Stimulated activated CD4-positive, alpha-beta T cell treated with anti-CD3 and anti-CD28 coated beads, Interleukin-1b, Interleukin-23, amount 100 ng/mL, for 1 hour (primary cell): ENCODE data around the gene NFATC3.
A peak's percentile ranks its signal among the peaks of the same experiment; 100 is the strongest.

Source experiments
- DNase-seq, 2 donors: peaks; one replicate each; pipeline ENCODE4 v3.0.0-alpha.2; 2020; ENCODE audit warnings: low read depth in 2 of 2

Gene NFATC3

DNA sequence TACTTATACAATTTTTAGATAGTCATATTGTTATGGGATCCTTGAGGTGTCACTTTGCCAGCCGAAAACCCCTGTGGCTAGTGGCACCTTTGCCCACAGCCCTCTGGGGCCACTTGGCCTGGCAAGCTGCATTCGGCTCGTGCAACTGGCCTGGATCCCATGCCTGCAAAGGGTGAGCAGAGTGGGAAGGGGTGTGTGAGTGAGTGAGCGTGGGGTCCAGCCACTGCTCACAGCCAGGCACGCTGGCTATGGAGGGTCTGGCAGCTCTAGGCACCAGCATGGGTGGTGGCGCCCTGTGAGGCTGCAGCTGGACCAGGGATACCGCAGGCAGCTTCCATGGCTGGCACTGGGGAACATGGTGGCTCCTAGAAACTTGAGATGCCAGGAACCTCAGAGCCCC lies 101.7 kb downstream of the NFATC3 start:
- DNase-seq: no peak

DNA sequence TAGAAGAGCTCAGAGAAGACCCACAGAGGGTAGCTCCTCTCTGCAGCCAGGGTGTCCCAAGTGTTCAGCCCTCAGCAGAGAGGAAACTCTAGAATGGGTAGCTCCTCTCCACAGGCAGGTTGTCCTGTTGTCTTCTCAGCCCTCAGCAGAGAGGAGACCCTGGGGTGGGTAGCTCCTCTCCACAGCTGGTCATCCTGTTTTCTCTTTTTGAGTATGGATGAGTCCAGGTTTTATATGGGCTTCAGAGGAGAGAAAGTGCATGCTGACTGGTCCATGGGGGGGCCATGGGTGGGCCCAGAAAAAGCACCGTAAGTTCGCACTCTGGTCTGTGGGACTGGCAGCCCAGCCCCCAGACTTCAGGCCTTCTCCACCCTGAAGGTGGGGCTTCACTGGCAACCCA lies 102.3 kb downstream of the NFATC3 start:
- no peak for DNase-seq

DNA sequence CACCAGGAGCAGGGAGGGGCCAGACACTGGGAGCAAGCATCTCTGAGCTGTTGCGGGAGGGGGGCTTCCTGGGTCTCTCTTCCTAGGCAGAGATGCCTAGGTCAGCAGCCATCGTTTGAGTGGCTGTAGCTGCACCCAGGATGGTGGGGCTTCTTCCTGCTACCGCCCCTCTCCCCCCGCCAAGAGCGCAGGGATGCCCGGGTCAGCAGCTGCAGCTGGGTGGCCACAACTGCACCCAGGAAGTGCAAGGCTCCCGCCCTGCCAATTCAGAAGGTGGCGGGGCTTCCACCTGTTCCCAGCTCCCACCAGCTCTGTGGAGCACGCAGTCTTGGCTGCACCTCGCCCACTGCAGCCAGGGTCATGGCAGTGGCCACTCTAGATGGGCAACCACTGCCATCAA lies 103.0 kb downstream of the NFATC3 start:
- DNase-seq: no peak

DNA sequence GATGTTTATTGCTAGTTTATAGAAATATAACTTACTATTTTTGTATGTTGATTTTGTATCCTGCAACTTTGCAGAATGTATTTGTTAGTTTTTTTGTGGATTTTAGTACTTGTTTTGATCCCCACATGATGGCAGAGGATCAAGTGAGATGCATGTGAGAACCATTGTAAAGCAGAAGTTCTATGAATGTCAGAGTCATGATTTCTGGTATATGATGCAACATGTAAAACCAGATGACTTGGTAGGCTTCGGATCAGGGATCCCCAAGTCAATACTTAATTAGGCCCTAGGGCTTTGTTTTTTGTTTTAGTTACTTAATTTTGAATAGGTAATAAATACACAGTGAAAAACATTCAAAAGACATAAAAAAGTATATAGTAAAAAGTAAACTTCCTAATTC lies 104.9 kb downstream of the NFATC3 start:
- no peak for DNase-seq

DNA sequence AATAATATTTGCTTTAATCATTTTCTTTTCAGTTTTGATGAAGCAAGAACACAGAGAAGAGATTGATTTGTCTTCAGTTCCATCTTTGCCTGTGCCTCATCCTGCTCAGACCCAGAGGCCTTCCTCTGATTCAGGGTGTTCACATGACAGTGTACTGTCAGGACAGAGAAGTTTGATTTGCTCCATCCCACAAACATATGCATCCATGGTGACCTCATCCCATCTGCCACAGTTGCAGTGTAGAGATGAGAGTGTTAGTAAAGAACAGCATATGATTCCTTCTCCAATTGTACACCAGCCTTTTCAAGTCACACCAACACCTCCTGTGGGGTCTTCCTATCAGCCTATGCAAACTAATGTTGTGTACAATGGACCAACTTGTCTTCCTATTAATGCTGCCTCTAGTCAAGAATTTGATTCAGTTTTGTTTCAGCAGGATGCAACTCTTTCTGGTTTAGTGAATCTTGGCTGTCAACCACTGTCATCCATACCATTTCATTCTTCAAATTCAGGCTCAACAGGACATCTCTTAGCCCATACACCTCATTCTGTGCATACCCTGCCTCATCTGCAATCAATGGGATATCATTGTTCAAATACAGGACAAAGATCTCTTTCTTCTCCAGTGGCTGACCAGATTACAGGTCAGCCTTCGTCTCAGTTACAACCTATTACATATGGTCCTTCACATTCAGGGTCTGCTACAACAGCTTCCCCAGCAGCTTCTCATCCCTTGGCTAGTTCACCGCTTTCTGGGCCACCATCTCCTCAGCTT lies 105.8 kb downstream of the NFATC3 start:
- no peak for DNase-seq

DNA sequence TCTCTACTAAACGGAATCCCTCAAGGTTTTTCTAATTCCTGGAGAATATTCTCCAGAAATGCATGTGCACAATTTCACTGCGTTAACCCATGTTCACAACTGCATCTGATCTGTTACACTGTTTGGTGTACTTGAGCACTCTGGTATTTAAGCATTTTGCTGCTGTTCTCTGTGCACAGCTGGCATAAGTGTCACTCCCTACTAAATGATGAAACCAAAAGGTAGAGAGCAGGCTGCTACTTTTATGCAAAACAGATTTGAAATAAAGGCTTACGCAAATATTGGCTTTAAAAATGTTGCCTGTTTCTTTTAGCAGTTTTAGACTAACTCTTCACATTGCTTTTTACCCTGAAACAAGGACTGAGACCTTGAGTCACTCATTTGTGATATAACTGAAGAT lies 109.1 kb downstream of the NFATC3 start:
- DNase-seq: no peak

DNA sequence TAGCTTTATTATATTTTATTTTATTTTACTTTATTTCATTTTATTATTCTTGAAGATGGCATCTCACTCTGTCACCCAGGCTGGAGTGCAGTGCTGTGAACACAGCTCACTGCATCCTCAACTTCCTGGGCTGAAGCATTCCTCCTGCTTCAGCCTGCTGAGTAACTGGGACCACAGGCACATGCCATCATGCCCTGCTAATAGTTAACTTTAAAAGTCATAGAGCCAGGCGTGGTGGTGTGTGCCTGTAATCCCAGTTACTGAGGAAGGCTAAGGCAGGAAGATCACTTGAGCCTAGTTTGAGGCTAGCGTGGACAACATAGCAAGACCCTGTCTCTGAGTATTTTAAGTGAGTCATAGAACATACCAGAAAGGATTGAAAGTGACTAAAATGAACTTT lies 112.1 kb downstream of the NFATC3 start:
- DNase-seq: no peak

DNA sequence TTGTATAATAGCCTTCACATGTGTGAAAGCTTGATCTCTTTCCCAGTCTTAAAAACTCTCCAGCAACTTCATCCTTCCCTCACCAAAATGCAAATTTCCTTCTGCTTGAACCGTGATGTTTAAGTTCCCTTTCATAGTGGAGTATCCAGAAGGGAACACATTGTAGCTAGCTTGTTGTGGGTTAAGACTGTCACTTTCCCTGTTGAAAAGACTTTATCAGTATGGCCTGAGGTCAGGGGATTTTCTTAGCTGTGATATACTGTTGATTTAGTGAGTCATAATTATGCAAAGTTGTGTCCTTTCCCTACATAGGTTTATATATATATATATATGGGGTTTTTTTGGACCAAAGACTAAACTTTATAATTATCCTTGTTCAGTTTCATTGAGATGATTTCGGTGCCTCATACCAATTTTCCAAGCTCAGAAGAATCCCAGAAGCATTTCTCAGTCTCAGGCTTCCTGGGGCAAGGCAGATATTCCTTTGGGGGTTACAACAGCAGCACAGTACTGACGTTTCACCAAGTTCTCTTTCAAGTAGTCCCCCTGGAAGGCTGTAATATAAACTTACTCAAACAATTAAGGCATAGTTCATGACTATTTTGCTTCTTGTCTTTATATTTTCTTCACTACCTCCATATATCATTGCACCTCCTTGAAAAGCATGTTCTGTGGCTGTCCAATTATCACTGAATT lies 115.1 kb downstream of the NFATC3 start:
- DNase-seq: no peak

DNA sequence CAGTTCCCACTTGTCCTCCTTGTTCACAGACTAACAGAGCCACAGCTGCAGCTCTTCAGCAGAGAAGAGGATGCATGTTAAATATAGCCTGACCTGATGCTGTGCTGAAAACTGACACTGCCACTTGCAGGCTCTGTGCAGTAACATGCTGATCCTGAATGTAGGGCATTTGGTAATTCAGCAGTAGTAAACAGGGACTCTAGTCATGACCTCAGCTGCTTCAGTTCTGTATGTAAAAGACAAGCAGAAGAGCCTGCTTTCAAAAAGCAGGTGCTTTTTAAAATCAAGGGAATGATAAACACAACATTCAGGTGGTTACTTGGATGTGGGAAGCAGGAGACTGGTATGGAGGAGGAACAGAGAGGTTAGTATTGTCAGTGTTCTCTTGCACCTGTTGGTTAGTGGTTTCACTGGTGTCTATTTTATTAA lies 116.9 kb downstream of the NFATC3 start:
- DNase-seq: no peak

DNA sequence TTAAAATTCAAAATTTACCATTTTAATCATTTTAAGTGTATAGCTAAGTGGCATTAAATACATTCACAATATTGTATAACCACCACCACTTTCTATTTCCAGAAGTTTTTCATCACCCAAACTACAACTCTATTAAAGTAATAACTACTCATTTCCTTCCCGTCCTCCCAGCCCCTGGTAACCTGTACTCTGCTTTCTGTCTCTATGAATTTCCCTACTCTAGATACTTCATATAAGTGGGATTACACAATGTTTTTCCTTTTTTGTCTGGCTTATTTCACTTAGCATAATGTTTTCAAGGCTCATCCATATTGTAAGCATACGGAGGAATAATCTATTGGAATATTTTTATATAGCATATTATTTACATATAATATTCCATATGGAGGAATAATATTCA lies 121.1 kb downstream of the NFATC3 start:
- no peak for DNase-seq

DNA sequence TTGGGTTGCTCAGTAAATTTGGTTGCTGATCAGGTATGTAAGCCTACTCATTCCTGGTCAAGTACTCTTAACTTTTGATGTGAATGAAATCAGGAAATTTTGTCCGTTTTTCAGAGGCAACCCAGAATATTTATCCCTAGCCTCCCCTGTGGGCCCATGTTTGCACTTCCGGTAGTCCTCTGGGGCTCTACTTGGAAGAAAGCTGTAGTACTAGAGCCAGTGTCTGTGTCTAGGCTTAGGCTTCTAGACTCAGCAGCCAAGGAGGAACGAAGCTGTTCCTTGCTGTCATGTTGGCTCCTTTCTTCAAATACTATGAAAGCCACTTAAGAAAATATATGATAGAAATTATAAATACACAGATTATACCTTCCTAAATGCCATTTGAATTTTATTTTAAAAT lies 129.6 kb downstream of the NFATC3 start:
- DNase-seq: no peak

DNA sequence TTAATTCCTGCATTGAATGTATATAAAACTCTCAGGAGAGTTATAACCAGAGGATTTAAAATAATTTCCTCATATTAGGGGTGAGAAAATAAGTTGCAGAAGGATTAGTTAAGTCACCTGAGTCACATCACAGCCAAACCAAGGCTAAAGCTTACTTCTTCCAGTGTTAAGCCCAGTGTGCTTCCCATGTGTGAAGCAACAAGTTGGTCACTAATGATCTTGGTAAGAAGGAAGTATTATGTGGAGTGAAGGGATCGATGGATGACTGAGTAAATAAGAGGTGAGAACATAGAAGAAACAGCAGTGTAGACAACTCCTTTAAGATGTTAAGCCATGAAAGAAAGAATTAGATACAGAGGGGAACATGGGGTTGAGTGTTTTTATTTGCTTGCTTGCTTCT lies 130.1 kb downstream of the NFATC3 start:
- DNase-seq: no peak

DNA sequence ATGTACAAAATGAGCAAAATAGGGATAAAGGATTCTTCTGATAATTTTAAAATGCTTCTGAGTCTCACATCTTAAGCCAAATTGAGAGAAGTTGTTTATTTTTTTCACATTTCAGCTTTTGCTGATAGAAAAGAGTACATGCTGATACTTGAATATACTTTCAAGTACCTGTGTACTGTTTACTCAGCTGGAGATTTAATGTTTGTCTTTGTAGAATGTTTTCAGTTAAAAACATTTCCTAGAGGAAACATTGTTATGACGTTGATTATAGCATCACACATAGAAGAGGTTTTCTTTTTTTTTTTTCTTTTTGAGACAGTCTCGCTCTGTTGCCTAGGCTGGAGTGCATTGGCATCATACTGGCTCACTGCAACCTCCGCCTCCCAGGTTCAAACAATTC lies 131.1 kb downstream of the NFATC3 start:
- no peak for DNase-seq

DNA sequence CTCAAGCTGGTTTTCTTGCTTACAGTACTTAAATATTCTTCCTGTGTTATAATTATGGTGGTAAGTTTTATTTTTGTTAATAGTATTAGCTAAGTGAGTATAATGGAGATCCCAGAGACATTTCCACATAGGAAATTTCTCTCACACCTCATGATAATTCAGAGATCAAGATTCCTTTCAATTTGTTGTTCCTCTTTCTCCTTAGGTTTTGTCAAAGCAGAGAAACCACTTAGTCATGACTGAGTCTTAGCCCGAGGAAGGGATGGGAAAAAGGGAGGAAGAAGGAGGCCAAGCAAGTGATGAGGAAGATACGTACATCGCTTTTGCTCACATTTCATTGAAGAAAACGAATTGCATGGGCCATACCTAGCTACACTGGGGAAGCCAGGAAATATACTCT lies 132.3 kb downstream of the NFATC3 start:
- DNase-seq: no peak

DNA sequence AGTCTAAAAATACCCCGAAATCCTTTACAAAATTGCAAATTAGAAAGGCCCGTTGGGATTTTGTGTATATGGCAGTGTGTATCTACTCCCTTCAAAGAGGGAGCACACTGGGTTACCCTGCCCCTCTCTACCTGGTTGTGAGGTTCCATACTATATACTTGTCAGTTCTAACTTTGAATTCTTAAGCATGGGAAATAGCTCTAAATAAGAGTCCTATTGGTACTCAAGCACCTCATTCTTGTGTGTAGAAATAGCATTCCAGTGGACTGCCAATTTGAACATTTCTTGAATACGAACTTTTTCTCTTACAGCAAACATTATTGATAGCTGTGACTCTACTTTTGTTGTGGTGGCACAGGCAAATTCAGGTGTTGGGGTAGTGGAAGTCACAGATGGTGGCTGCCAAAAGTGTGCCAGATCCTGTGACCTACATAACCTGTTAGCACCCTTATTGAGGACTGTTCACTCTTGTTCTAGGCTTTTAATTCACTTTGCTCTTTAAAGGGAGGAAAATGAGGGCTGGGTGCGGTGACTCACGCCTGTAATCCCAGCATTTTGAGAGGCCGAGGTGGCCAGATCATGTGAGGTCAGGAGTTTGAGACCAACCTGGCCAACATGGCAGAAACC lies 134.7 kb downstream of the NFATC3 start:
- DNase-seq: no peak

DNA sequence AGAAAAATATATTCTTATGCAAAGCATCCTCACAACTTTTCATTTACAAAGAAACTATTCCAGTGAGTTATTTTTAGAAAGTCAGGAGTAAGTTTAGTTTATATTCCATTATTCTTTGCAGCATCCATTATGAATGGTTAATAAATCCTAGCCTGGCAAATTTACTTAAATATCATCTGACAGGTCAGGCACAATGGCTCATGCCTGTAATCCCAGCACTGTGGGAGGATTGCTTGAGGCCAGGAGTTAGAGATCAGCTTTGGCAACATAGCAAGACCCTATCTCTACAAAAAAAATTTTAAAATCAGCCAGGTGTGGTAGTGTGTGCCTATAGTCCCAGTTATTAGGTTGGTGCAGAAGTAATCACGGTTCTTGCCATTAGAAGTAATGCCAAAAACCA lies 137.9 kb downstream of the NFATC3 start:
- DNase-seq: no peak

DNA sequence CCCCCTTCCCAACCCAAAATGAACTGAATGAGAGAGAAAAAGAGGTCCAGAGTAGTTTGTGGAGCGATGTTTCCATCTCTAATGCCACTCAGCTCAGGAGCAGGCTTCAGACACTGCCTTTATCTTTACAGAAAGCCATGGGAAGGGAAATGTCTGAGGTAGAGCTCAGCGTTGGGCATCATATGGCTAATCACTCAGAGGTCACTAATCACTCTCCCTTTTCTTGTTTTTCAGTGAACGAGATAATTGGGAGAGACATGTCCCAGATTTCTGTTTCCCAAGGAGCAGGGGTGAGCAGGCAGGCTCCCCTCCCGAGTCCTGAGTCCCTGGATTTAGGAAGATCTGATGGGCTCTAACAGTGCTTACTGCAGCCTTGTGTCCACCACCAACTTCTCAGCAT lies 140.9 kb downstream of the NFATC3 start:
- DNase-seq: no peak

DNA sequence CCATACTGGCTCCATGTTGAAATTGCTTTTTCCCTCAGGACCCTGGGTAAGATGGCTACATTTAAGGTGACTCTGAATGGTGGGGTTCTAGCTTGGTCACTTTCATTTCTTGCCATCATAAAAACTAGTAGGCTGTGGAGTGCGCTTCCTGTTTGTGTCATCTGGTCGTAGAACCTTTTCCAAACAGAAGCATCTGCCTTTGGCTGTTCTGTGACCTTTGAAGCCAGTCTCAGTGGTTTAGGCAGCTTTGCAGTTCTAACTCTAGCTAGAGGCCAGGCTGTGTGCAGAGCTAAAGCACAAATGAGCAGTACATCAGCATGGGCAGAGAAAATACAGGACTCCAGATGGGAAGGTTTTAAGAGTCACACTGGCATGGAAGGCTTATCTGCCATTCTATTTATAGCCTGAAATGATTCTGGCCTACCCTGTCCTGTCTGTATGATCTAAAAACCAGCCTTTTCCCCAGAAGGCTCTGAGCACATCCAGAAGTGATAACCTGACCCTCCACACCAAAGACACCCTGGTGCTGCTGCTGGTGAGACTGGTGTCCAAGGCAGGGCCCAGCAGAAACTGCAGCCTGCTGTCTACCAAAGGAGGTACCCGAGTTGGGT lies 142.1 kb downstream of the NFATC3 start:
- no peak for DNase-seq

DNA sequence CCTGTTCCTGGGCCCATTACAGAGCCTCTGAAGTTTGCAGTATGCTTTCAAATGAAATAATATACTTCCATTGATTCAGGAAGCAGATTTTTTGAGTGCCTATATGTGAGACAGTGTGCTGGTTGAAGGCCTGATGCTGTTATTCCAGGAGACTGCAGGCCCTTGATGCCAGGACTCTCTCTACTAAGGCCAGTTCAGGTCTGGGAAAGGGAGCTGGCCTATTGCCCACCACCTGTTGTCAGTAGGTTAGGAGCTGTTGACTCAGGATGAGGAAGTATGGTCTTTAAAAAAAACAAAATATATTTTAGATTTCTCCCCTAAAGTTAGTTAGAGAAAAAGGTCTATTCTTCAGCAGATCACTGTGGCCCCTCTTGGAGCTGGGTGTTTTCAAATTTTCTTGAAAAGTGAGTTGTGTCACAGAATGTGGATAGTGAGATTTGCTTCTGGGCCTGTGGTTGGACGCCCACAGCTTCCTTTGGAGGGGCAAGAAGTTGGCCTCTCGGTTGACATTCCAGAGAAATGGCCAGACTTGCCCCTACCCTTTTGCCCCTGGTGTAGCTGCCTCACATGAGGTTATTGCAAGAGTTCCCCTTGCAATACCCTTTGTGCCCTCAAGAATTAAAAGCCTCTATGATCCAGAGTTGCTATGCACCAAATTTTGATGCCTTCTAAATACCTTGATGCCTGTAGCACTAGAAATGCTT lies 142.8 kb downstream of the NFATC3 start:
- no peak for DNase-seq

DNA sequence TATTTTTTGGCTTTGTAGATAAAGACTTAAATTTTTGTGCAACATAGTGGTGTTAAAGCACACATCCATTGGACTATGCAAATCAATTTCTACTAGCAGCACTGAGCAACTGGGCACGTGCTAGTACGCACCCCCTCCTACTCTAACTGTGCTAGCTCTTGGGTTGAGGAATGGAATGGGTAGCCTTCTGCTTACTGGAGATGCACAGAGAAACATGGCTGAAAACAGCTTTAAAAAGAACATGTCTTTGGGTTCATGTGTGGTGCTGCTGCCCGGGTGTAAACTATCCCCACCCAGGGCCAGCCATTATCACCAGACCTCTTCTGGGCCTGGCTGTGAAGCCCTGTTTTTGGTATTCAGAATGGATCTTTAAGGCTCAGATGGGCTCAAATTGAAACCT lies 143.5 kb downstream of the NFATC3 start:
- DNase-seq: no peak

DNA sequence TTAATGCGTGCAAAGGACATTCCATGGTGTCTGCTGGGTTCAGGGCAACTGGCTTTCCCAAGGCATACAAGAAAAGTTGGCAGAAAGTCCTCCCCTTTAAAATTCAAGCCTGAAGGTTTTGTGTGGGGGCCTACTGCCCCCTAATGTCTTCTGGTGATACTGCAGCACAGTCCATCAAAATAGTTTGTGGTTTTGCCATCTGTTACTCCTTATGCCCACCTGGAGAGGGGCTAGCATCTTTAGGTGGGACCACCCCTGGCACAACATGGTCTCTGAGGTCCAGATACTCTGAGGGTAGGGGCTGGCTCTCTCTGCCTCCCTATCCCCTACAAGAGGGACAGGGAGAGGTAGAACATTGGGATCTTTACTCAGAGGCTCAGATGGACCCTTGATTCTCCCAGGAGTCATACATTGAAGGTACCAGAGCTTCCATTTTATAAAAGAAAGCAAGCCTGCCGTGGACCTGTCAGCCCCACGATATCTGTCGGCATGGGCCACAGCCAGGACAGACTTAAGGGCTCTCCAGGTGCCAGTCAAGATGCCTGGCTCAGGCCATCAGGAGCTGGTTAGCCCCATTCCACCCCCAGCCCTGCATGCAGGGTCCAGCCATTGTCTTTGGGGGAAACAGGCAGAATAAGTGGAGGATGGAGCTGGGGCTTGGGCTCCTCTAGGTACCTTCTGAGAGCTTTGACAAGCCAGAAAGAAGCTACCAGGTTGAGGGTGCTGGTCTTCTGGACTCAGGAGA lies 144.4 kb downstream of the NFATC3 start:
- peak in 1 of 2 donors; percentile 33 for DNase-seq
